SJSA1 (cell line): ENCODE data around the gene COLEC11. TPM values are rescaled to one million over a fixed set of nuclear protein-coding genes. Genes with fewer than 3 reads are reported as not detected.
A peak's percentile ranks its signal among the peaks of the same experiment; 100 is the strongest.
"Not testable (repeated sequence)": the region's sequence is repeated elsewhere in the genome, so short reads cannot be mapped to it uniquely, and the experiment has no call there.

Source experiments
- DNase-seq, 2 experiments: peaks; one replicate each; pipeline ENCODE4 v3.0.0-alpha.2; 2015 to 2020; ENCODE audit warnings: low spot score in 2 of 2, low read depth in 1 of 2
- H3K27ac ChIP-seq: fragments of 250-450 bp; sonication (Bioruptor Pico); 2 replicates; pipeline ENCODE4 v1.5.1; 2020; ENCODE audit warnings: mild to moderate bottlenecking, moderate library complexity
- H3K27me3 ChIP-seq: fragments of 250-450 bp; sonication (Bioruptor Pico); replicated peaks from 2 replicates; pipeline ENCODE4 v1.5.1; 2020; ENCODE audit warnings: mild to moderate bottlenecking, moderate library complexity
- H3K36me3 ChIP-seq: fragments of 250-450 bp; sonication (Bioruptor Pico); 2 replicates; pipeline ENCODE4 v1.5.1; 2020; ENCODE audit warnings: mild to moderate bottlenecking
- H3K4me1 ChIP-seq: fragments of 250-450 bp; sonication (Bioruptor Pico); replicated peaks from 2 replicates; pipeline ENCODE4 v1.6.1; 2021; ENCODE audit warnings: mild to moderate bottlenecking
- H3K4me3 ChIP-seq: fragments of 250-450 bp; sonication (Bioruptor Pico); 2 replicates; pipeline ENCODE4 v1.5.1; 2020; ENCODE audit warnings: mild to moderate bottlenecking
- H3K9me3 ChIP-seq: fragments of 250-450 bp; sonication (Bioruptor Pico); replicated peaks from 2 replicates; pipeline ENCODE4 v1.5.1; 2020; ENCODE audit warnings: mild to moderate bottlenecking
- total RNA-seq: library from RNA; depleted of rRNA; stranded (reverse); fragments of >200 nt; shearing (Covaris generic); gene quantifications from 2 replicates; pipeline ENCODE4 v1.2.3, GENCODE V29; 2014

Gene COLEC11
- total RNA-seq, 1 experiment from 2014 or later: not detected

DNA sequence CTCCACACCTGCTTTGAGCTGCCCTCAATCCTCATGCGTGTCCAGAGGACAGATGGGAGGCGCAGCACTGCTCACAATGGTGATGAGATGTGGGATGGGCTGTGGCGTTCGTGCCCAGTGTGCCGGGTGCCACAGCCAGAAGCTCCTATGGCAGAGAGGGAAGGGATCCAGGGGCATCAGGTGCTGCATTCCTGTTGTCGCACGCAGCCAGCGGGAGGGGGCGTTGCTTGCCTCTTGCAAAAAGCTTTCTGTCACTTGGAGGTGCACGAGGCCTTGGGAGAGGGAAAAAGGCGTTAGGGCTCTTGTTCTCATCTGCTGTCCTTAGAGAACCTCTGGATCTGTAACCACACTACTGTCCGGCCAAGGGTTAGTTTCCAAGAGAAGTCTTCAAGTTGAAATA is 33.9 kb downstream of the COLEC11 start:
- DNase-seq: peak in 1 of 2 experiments; percentile 28
- no peaks in the 10 kb centered on the region for H3K36me3 ChIP-seq
- H3K27ac ChIP-seq: no peak overlapping the region
- no peak overlapping the region for H3K4me3 ChIP-seq
- H3K27me3 ChIP-seq: no peaks in the 10 kb centered on the region
- no peaks in the 10 kb centered on the region for H3K9me3 ChIP-seq
- H3K4me1 ChIP-seq: peaks cover 12% of the 10 kb centered on the region

GRCh38 chr2:3630631-3631030 is 35.7 kb downstream of the COLEC11 start:
- peak in 1 of 2 experiments; percentile 8 for DNase-seq
- no peaks in the 10 kb centered on the region for H3K27me3 ChIP-seq
- no peak overlapping the region for H3K4me3 ChIP-seq
- peaks cover 12% of the 10 kb centered on the region for H3K4me1 ChIP-seq
- no peak overlapping the region for H3K27ac ChIP-seq
- H3K9me3 ChIP-seq: no peaks in the 10 kb centered on the region
- H3K36me3 ChIP-seq: no peaks in the 10 kb centered on the region

DNA sequence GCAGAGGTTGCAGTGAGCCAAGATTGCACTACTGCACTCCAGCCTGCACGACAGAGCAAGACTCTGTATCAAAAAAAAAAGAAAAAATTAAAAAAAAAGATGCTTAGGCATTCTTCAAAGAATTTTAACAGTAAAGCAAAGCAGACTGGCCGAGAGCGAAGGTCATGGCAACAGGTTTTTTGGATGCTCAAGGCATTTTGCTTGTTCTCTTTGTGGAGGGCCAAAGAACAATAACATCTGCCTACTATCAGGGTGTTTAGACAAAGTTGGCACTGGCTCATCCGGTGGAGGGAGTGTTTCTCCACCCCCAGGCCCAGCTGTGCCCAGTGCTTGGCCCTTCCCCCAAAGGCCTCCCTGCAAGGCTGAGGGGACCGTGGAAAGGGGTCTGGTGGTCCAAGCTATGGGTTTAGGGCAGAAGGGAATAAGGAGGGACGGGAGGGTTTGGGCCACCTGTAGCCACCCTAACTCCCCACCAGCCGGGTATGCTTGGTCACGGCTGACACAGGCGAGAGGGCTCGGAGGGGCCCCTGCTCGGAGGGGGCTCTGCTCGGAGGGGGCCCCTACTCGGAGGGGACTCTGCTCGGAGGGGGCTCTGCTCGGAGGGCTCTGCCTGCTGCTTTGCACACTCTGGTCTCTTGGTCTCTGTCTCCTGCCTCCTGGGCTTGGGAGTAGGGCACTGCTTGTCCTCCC is 36.4 kb downstream of the COLEC11 start:
- Histone ChIP-seq H3K27me3 (no peaks in the 10 kb centered on the region), H3K9me3 (no peaks in the 10 kb centered on the region), H3K36me3 (no peaks in the 10 kb centered on the region), H3K27ac (no peak overlapping the region), H3K4me3 (no peak overlapping the region), H3K4me1 (peaks cover 6% of the 10 kb centered on the region)
- DNase-seq: peak in 1 of 2 experiments; percentile 30

GRCh38 chr2:3631851-3632659 is 37.1 kb downstream of the COLEC11 start:
- Histone ChIP-seq H3K27ac (no peak overlapping the region), H3K36me3 (no peaks in the 10 kb centered on the region), H3K4me1 (no peaks in the 10 kb centered on the region), H3K9me3 (no peaks in the 10 kb centered on the region), H3K4me3 (no peak overlapping the region), H3K27me3 (no peaks in the 10 kb centered on the region)
- DNase-seq: peak in 1 of 2 experiments; percentile 39

DNA sequence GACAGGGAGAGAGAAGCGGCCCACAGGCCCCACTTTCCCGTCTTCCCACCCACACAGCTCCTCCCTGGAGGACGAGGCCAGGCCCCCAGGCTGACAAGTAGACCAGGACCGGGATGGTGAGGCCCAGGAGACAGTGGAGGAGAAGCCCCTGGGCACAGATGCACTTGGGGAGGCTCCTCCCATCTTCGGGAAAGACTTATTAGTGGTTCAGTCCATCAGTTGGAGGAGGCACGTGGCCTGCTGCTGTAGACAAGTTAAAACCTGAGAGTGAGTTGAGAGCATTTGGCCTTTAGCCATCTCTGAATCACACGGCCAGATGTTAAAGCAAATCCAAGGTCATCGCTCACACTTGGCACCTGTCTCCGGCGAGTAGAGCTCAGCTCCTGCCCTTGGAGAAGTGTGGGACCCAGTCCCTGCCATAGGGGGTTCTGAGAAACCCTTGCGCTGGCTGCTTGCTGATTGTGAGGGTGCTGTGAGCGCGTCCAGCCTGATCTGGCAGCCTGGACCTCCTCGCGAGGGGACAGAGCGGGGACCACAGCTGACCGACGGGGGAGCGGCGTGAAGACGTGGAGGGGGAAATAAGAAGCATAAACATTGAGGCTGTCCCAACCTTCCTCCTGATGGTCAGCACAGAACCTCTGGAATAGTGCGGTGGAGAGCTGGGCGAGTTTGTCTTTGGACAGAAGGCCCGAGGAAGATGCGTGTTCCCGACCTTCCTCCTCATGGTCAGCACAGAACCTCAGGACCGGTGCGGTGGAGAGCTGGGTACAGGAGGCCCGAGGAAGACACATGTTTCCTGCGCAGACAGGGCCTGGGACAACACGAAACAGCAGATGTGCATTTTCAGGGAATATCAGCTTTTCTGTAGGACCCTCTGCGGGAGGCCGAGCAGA is 38.4 kb downstream of the COLEC11 start:
- no peak overlapping the region for H3K4me3 ChIP-seq
- H3K9me3 ChIP-seq: no peaks in the 10 kb centered on the region
- no peaks in the 10 kb centered on the region for H3K27me3 ChIP-seq
- H3K4me1 ChIP-seq: no peaks in the 10 kb centered on the region
- no peak overlapping the region for H3K27ac ChIP-seq
- peak in 1 of 2 experiments; percentile 36 for DNase-seq
- no peaks in the 10 kb centered on the region for H3K36me3 ChIP-seq

- no peak overlapping the region for H3K4me3 ChIP-seq
- H3K4me1 ChIP-seq: no peaks in the 10 kb centered on the region
- no peaks in the 10 kb centered on the region for H3K36me3 ChIP-seq
- no peak overlapping the region for H3K27ac ChIP-seq
- peak in 1 of 2 experiments; percentile 36 for DNase-seq
- H3K27me3 ChIP-seq: no peaks in the 10 kb centered on the region
- no peaks in the 10 kb centered on the region for H3K9me3 ChIP-seq
These were observed 39.2 kb downstream of the COLEC11 start for GRCh38 chr2:3633982-3634595.

- Histone ChIP-seq H3K4me3 (no peak overlapping the region), H3K9me3 (no peaks in the 10 kb centered on the region)
- peak in 1 of 2 experiments; percentile 42 for DNase-seq
These were observed 39.7 kb downstream of the COLEC11 start for GRCh38 chr2:3634596-3635121.

GRCh38 chr2:3635171-3635974 is 40.5 kb downstream of the COLEC11 start:
- peak in 1 of 2 experiments; percentile 36 for DNase-seq
- Histone ChIP-seq H3K27me3 (no peaks in the 10 kb centered on the region), H3K36me3 (no peaks in the 10 kb centered on the region), H3K4me3 (no peak overlapping the region), H3K4me1 (no peaks in the 10 kb centered on the region), H3K27ac (no peak overlapping the region), H3K9me3 (no peaks in the 10 kb centered on the region)

More at GRCh38 chr2:3634596-3635121, 39.7 kb downstream of the COLEC11 start:
- no peaks in the 10 kb centered on the region for H3K4me1 ChIP-seq
- no peaks in the 10 kb centered on the region for H3K27me3 ChIP-seq
- no peaks in the 10 kb centered on the region for H3K36me3 ChIP-seq
- no peak overlapping the region for H3K27ac ChIP-seq

DNA sequence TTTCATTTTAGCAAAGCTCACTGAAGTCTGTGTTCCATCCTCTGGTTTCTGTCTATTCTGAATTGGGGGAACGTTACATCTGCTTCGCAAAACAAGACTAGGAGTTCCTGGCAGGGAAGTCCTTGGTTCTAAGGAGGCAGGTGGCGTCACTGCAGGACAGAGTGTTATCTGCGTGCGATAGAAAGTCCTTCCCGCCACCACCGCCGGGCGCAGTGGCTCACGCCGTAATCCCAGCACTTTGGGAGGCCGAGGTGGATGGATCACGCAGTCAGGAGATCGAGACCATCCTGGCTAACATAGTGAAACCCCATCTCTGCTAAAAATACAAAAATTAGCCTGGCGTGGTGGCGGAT is 41.0 kb downstream of the COLEC11 start:
- H3K36me3 ChIP-seq, H3K27ac ChIP-seq, H3K9me3 ChIP-seq, H3K27me3 ChIP-seq, H3K4me1 ChIP-seq, H3K4me3 ChIP-seq: not testable (repeated sequence)
- peak in 1 of 2 experiments; percentile 19 for DNase-seq

- DNase-seq: peak in 1 of 2 experiments; percentile 31
- H3K4me1 ChIP-seq: no peaks in the 10 kb centered on the region
- no peak overlapping the region for H3K4me3 ChIP-seq
- no peaks in the 10 kb centered on the region for H3K27me3 ChIP-seq
- H3K27ac ChIP-seq: no peak overlapping the region
- no peaks in the 10 kb centered on the region for H3K36me3 ChIP-seq
- no peaks in the 10 kb centered on the region for H3K9me3 ChIP-seq
These were observed 41.8 kb downstream of the COLEC11 start for GRCh38 chr2:3636586-3637310.

GRCh38 chr2:3637311-3637675 is 42.4 kb downstream of the COLEC11 start:
- H3K4me1 ChIP-seq: no peaks in the 10 kb centered on the region
- H3K36me3 ChIP-seq: no peaks in the 10 kb centered on the region
- H3K27ac ChIP-seq: no peak overlapping the region
- H3K27me3 ChIP-seq: no peaks in the 10 kb centered on the region
- no peaks in the 10 kb centered on the region for H3K9me3 ChIP-seq
- no peak overlapping the region for H3K4me3 ChIP-seq
- peak in 1 of 2 experiments; percentile 2 for DNase-seq
